SK-N-MC (cell line): ENCODE measurements around the gene KCNK17.

Experiments used
- EZH2 ChIP-seq: fragments of 200-600 bp; sonication (generic); IDR thresholded peaks from one replicate; pipeline ENCODE4 v1.6.1; 2017; ENCODE audit warnings: antibody characterized with exemption
- FOXP2 ChIP-seq: optimal IDR thresholded peaks from 2 replicates; pipeline ENCODE3; 2011; ENCODE audit warnings: mild to moderate bottlenecking, moderate library complexity; ENCODE audit not compliant: insufficient read depth; ENCODE audit errors: extremely low read length, control extremely low read depth
- POLR2AphosphoS5 ChIP-seq: IDR thresholded peaks from 2 replicates; pipeline ENCODE4 v1.6.1; 2012; ENCODE audit warnings: mild to moderate bottlenecking, low read depth, low read length, borderline replicate concordance

GRCh38 chr6:39292637-39293036 lies 21.6 kb downstream of the KCNK17 start:
- no peak for TF ChIP-seq EZH2
- TF ChIP-seq POLR2AphosphoS5, result no peak
- TF ChIP-seq FOXP2, result no peak
